Mesenchymal stem cell (in vitro differentiated cells and primary cell): ENCODE measurements around the gene CFAP299.

Experiments used
- DNase-seq: peaks from one replicate; pipeline ENCODE4 v3.0.0-alpha.2; 2013
- H2AFZ ChIP-seq: one replicate; pipeline ENCODE4 v1.6.1; 2013; ENCODE audit warnings: low read depth, mild to moderate bottlenecking, control low read depth, inconsistent platforms, low read length, moderate library complexity
- H2AK5ac ChIP-seq: 2 replicates; pipeline ENCODE4 v1.6.1; 2013; ENCODE audit warnings: low read length, moderate library complexity, mild to moderate bottlenecking, inconsistent platforms; ENCODE audit not compliant: severe bottlenecking
- H2BK120ac ChIP-seq: one replicate; pipeline ENCODE4 v1.6.1; 2013; ENCODE audit warnings: low read depth, mild to moderate bottlenecking, inconsistent platforms, low read length, moderate library complexity
- H2BK12ac ChIP-seq, 2 experiments: one replicate each; pipeline ENCODE4 v1.6.1; 2013; ENCODE audit warnings: inconsistent platforms in 2 of 2, low read length in 2 of 2, mild to moderate bottlenecking in 2 of 2, moderate library complexity in 2 of 2, control low read depth in 1 of 2
- H2BK15ac ChIP-seq: one replicate; pipeline ENCODE4 v1.6.1; 2013; ENCODE audit warnings: mild to moderate bottlenecking, low read depth, inconsistent platforms; ENCODE audit not compliant: poor library complexity, severe bottlenecking
- H2BK5ac ChIP-seq: 2 replicates; pipeline ENCODE4 v1.6.1; 2013; ENCODE audit warnings: low read depth, mild to moderate bottlenecking, low read length, control low read depth, inconsistent platforms; ENCODE audit not compliant: poor library complexity, severe bottlenecking
- H3K14ac ChIP-seq, 2 experiments: one replicate each; pipeline ENCODE4 v1.6.1; 2013; ENCODE audit warnings: inconsistent platforms in 2 of 2, low read length in 2 of 2, control low read depth in 1 of 2, mild to moderate bottlenecking in 1 of 2, moderate library complexity in 1 of 2
- H3K18ac ChIP-seq, 2 experiments: one replicate each; pipeline ENCODE4 v1.6.1; 2013; ENCODE audit warnings: inconsistent platforms in 2 of 2, low read length in 2 of 2, control low read depth in 1 of 2, low read depth in 1 of 2, mild to moderate bottlenecking in 1 of 2
- H3K23ac ChIP-seq, 2 experiments: one replicate each; pipeline ENCODE4 v1.6.1; 2013; ENCODE audit warnings: inconsistent platforms in 2 of 2, low read length in 2 of 2, mild to moderate bottlenecking in 2 of 2, moderate library complexity in 2 of 2, control low read depth in 1 of 2
- H3K27ac ChIP-seq: 2 replicates; pipeline ENCODE4 v1.5.1; 2013; ENCODE audit warnings: mild to moderate bottlenecking, moderate library complexity, low read length, control low read depth, inconsistent platforms; ENCODE audit not compliant: poor library complexity, severe bottlenecking
- H3K27me3 ChIP-seq, 2 experiments: 2 replicates each; pipeline versions ENCODE4 v1.6.1 to v1.7.0; 2013; ENCODE audit warnings: low read length in 2 of 2, mild to moderate bottlenecking in 2 of 2, moderate library complexity in 2 of 2, control low read depth in 1 of 2, inconsistent platforms in 1 of 2; ENCODE audit not compliant: control insufficient read depth in 1 of 2, insufficient read depth in 1 of 2
- H3K36me3 ChIP-seq, 2 experiments: 2 replicates each; pipeline versions ENCODE4 v1.6.1 to v1.7.0; 2013; ENCODE audit warnings: low read length in 2 of 2, control low read depth in 1 of 2, inconsistent platforms in 1 of 2, low read depth in 1 of 2, mild to moderate bottlenecking in 1 of 2; ENCODE audit not compliant: insufficient read depth in 2 of 2, control insufficient read depth in 1 of 2
- H3K4ac ChIP-seq, 2 experiments: one replicate each; pipeline ENCODE4 v1.6.1; 2013; ENCODE audit warnings: inconsistent platforms in 2 of 2, low read length in 2 of 2, mild to moderate bottlenecking in 2 of 2, moderate library complexity in 2 of 2, control low read depth in 1 of 2, low read depth in 1 of 2
- H3K4me1 ChIP-seq: 2 replicates; pipeline ENCODE4 v1.6.1; 2013; ENCODE audit warnings: low read depth, low read length, control low read depth; ENCODE audit not compliant: control insufficient read depth, insufficient read depth
- H3K4me2 ChIP-seq: 2 replicates; pipeline ENCODE4 v1.6.1; 2013; ENCODE audit warnings: low read length, mild to moderate bottlenecking, inconsistent platforms; ENCODE audit not compliant: poor library complexity, severe bottlenecking
- H3K4me3 ChIP-seq, 2 experiments: 2 replicates each; pipeline versions ENCODE4 v1.5.1 to v1.7.0; 2013; ENCODE audit warnings: low read length in 2 of 2, mild to moderate bottlenecking in 2 of 2, control low read depth in 1 of 2, low read depth in 1 of 2; ENCODE audit not compliant: insufficient read depth in 1 of 2
- H3K79me1 ChIP-seq: replicated peaks from 2 replicates; pipeline ENCODE4 v1.6.1; 2013; ENCODE audit warnings: mild to moderate bottlenecking, control low read depth, low read length, inconsistent platforms; ENCODE audit not compliant: poor library complexity, severe bottlenecking
- H3K9ac ChIP-seq: 2 replicates; pipeline ENCODE4 v1.7.0; 2013; ENCODE audit warnings: mild to moderate bottlenecking, low read length, moderate library complexity
- H3K9me3 ChIP-seq: 2 replicates; pipeline ENCODE4 v1.7.0; 2013; ENCODE audit warnings: mild to moderate bottlenecking, low read length; ENCODE audit not compliant: control insufficient read depth
- H4K8ac ChIP-seq: one replicate; pipeline ENCODE4 v1.6.1; 2013; ENCODE audit warnings: inconsistent platforms, mild to moderate bottlenecking, low read length, moderate library complexity
- H4K91ac ChIP-seq: one replicate; pipeline ENCODE4 v1.6.1; 2013; ENCODE audit warnings: mild to moderate bottlenecking, low read length, inconsistent platforms
- WGBS: methylation state at CpG from one replicate; pipeline ENCODE4 v1.1.7; 2013; ENCODE audit warnings: mixed read lengths; 5-methylcytosine and 5-hydroxymethylcytosine counted together

The CFAP299 gene

DNA sequence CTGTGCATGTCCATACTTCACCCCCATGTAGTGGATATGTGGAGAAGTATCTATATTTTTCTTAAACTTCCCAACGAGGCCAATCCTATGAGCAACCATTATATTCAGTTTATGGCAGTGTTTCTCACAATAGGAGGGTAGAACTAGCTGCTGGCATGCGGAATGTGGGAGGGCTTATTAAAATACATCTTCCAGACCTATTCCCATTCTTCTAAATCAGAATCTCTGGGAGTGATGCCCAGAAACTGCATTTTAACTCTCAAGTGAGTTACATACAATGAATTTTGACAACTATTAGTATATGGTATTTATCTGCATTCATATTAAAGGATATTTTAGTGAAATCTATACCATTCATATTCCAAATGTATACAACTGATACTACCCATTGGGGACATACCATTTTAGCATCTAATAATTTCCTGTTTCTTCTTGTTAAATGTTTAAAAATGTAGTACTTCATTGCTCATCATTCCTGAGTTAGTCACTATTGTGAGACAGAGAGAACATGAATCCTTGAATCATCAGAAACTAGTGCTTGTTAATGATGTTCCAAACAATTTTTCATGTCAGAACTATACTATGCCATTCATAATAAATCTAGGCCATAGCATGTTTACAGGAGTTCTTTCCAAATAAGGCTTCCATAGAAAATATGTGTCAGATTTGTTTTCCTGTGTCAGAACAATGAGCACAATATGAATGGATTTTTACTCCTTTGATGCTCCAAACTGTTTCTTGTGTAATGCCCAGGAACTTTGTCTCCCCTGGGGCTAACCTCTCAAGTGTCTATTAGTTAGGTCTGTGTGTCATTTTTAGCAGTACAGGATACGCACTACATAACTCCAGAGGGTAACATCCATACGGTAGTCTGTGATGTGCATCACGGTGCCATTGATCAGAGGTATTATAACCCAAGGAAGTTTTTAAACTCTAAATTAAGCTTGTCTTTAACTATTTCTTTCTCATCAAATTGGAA is 496.1 kb downstream of the CFAP299 start:
- WGBS, result no CpG with 5 or more reads among the region's 5 CpGs
- no peak overlapping the region for H4K91ac ChIP-seq
- no peak overlapping the region for H2BK15ac ChIP-seq

DNA sequence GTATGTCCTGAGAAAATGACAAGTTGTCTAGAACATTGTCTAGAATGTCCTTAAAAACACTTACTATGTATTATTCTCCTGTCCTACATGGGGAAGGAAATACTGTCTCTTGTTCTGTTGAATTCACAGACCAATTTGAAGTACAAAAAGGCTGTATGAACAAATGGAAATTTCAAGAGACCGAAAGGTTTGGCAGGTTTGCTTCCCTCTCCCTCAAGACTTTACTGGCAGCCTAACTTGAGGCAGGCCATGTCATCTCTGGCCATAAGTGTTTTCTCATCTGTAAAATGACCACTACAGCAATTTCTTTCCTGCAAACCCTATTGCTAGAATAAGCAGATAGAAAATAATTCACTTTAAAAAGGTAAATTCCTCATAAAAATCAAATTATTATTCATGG is 503.8 kb downstream of the CFAP299 start:
- Histone ChIP-seq H3K14ac (no peak overlapping the region), H2AFZ (no peak overlapping the region), H3K23ac (no peak overlapping the region), H3K27ac (no peak overlapping the region), H2AK5ac (no peak overlapping the region), H4K91ac (no peak overlapping the region), H3K27me3 (no peaks in the 10 kb centered on the region), H3K4me1 (no peaks in the 10 kb centered on the region), H3K9ac (no peak overlapping the region), H2BK15ac (no peak overlapping the region), H3K9me3 (no peaks in the 10 kb centered on the region), H3K4ac (no peak overlapping the region), H3K18ac (no peak overlapping the region), H2BK120ac (no peak overlapping the region), H4K8ac (no peak overlapping the region), H2BK5ac (no peak overlapping the region), H3K79me1 (no peaks in the 10 kb centered on the region), H3K4me2 (no peak overlapping the region), H2BK12ac (no peak overlapping the region), H3K4me3 (no peak overlapping the region), H3K36me3 (no peaks in the 10 kb centered on the region)
- no peak for DNase-seq
- 75% methylated on average over 1 of the region's 1 CpG for WGBS

More for the DNA sequence above, 496.1 kb downstream of the CFAP299 start:
- Histone ChIP-seq H3K14ac (no peak overlapping the region), H3K4ac (no peak overlapping the region), H2BK12ac (no peak overlapping the region), H3K79me1 (no peaks in the 10 kb centered on the region), H3K18ac (no peak overlapping the region), H3K4me1 (no peaks in the 10 kb centered on the region), H3K4me3 (no peak overlapping the region), H3K27me3 (no peaks in the 10 kb centered on the region), H3K9ac (no peak overlapping the region), H3K4me2 (no peak overlapping the region), H3K23ac (no peak overlapping the region), H3K9me3 (peaks cover 6% of the 10 kb centered on the region), H3K36me3 (no peaks in the 10 kb centered on the region), H2BK5ac (no peak overlapping the region), H3K27ac (no peak overlapping the region), H4K8ac (no peak overlapping the region), H2AK5ac (no peak overlapping the region), H2AFZ (no peak overlapping the region), H2BK120ac (no peak overlapping the region)
- no peak for DNase-seq

GRCh38 chr4:80839792-80840191 is 504.3 kb downstream of the CFAP299 start:
- no peak overlapping the region for H3K4me2 ChIP-seq
- H3K9ac ChIP-seq, result no peak overlapping the region
- no peak overlapping the region for H2BK120ac ChIP-seq
- no peaks in the 10 kb centered on the region for H3K4me1 ChIP-seq
- H3K79me1 ChIP-seq, result no peaks in the 10 kb centered on the region
- no peak overlapping the region for H3K4me3 ChIP-seq
- no peak overlapping the region for H4K8ac ChIP-seq
- H2AFZ ChIP-seq, result no peak overlapping the region
- H2BK5ac ChIP-seq, result no peak overlapping the region
- H2BK12ac ChIP-seq, result no peak overlapping the region
- no peak overlapping the region for H3K18ac ChIP-seq
- DNase-seq, result no peak
- no peak overlapping the region for H3K14ac ChIP-seq
- no peak overlapping the region for H4K91ac ChIP-seq
- H2BK15ac ChIP-seq, result no peak overlapping the region
- no peak overlapping the region for H3K23ac ChIP-seq
- H3K36me3 ChIP-seq, result no peaks in the 10 kb centered on the region
- H3K27me3 ChIP-seq, result no peaks in the 10 kb centered on the region
- H3K27ac ChIP-seq, result no peak overlapping the region
- H2AK5ac ChIP-seq, result no peak overlapping the region
- H3K9me3 ChIP-seq, result no peaks in the 10 kb centered on the region
- no peak overlapping the region for H3K4ac ChIP-seq

- H3K14ac ChIP-seq, result no peak overlapping the region
- H3K79me1 ChIP-seq, result no peaks in the 10 kb centered on the region
- H2AFZ ChIP-seq, result no peak overlapping the region
- H3K4me1 ChIP-seq, result no peaks in the 10 kb centered on the region
- H4K91ac ChIP-seq, result no peak overlapping the region
- DNase-seq, result no peak
- no peak overlapping the region for H2BK15ac ChIP-seq
- no peak overlapping the region for H4K8ac ChIP-seq
- no peak overlapping the region for H2BK5ac ChIP-seq
- no peaks in the 10 kb centered on the region for H3K36me3 ChIP-seq
- H2BK12ac ChIP-seq, result no peak overlapping the region
- H2AK5ac ChIP-seq, result no peak overlapping the region
- H3K27ac ChIP-seq, result no peak overlapping the region
- no CpG with 5 or more reads among the region's 1 CpG for WGBS
- no peak overlapping the region for H2BK120ac ChIP-seq
- peaks cover 3% of the 10 kb centered on the region for H3K9me3 ChIP-seq
- no peak overlapping the region for H3K4ac ChIP-seq
- no peak overlapping the region for H3K9ac ChIP-seq
- no peak overlapping the region for H3K4me3 ChIP-seq
- H3K4me2 ChIP-seq, result no peak overlapping the region
- no peaks in the 10 kb centered on the region for H3K27me3 ChIP-seq
- no peak overlapping the region for H3K23ac ChIP-seq
- H3K18ac ChIP-seq, result no peak overlapping the region
Observed at GRCh38 chr4:80840396-80840795, 504.9 kb downstream of the CFAP299 start.
